NCI-H2227 (cell line): ENCODE measurements around the gene AMPH.
A peak's percentile ranks its signal among the peaks of the same experiment; 100 is the strongest.

ENCODE experiments used
- DNase-seq: peaks from one replicate; lab custom pipeline; 2025; ENCODE audit not compliant: unreplicated experiment; lab: John Stamatoyannopoulos, UW

AMPH gene

DNA sequence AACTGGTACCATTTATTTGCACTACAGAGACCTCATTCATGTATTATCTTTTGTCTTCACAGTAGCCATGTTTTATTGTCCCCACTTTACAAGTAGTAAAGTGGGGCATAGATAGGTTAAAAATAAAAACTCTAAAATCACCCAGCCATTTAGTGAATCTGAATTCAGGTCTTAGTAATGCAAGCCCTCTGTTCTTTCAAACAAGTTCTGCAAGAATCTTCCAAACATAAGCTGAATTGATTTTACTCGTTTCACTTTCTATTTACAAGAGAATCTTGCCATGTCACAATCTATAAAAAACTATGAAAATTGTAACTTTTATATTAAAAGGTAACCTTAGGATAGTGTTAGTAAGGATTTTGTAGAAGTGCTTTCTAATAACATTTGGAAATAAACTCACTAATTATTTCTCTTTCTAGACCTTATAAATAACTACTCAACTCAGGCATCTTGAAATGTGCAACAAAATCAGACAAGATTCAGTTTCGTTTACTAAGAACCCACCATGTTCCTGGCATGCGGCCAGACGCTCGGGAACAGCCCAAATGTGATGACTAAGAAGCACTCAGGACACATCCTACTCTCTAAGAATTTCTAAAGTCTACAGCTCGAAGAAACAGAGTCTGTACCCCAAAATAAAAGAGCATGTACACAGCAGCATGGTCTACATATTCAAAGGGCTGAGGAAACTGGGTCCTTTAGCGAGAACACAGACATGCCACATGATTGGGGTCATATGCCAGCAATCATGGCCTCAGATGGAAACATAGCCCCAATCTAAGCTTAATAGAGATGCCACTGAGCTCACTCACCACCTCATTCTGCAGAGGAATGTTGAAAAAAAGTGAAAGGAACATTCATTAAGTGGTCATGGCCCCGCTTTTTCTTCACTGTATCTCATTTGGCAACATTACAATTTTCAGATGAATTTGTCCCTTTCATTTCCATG lies 167.6 kb downstream of the AMPH start:
- peak; percentile 4 for DNase-seq

DNA sequence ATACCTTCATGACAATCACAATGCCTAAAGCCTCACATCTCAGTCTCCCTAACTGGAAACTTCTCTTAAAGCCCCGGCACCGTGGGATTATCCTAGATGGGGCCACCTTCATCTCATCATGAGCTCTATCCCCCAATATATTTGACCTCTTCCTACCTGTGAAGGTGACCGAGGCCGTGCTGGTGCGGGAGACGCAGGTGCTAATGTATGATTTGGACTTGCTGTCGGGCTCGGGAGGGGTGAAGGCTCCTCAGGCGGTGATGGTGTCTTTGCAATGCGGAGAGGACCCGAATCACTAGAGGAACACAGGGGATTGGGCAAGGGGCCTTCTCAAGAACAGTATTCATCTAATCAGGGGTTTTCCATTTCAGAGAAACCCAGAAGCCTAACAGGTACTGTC lies 168.4 kb downstream of the AMPH start:
- no peak for DNase-seq

DNA sequence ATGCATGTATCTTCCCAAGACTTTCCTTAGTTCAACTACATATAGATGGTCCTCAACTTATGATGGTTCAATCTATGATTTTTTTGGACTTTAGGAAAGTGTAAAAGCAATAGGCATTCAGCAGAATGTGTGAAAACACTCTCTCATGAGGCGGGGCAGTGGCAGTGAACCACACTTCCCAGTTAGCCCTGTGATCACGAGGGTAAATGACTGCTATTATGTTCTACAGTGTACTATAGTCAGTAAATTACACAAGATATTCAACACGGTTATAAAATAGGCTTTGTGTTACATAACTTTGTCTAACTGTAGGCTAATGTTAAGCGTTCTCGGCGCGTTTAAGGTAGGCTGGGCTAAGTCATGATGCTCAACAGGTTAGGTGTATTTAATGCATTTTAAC lies 169.3 kb downstream of the AMPH start:
- DNase-seq = no peak

DNA sequence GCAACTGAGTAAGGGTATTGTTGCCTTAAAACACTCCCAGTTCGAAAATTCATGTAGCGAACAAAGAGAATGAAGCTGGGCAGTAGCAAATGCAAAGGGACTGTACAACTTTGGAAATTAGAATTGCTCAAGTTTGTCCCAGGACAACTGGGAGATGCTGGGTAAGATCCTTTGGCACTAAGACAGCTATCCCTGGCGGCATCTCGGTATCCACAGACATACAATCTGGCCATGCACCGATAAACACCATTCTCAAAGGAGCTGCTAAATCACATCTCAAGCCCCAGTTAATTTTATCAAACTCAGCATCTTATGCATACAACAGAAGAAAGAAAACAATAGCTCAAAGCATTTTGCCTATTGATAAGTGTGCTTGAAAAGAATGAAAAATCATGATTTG lies 177.3 kb downstream of the AMPH start:
- no peak for DNase-seq

DNA sequence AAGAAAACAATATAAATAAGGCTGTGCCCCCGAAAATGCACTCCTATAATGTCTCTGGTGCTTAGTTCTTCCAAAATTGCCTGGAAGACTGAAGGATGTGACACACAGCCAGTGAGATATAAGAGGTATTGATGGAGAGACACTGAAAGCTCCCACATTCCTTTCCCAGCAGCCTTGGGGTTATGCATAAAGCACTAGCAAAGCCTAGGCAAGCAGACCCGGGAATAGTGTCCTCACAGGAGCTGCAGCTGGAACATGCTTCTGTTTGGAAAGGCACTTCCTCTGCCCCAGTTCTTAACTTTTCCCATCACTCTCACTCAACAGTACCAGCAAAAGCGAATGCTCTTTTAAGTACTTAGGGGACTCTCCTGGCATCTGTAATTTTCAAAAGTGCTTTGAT lies 178.0 kb downstream of the AMPH start:
- no peak for DNase-seq

DNA sequence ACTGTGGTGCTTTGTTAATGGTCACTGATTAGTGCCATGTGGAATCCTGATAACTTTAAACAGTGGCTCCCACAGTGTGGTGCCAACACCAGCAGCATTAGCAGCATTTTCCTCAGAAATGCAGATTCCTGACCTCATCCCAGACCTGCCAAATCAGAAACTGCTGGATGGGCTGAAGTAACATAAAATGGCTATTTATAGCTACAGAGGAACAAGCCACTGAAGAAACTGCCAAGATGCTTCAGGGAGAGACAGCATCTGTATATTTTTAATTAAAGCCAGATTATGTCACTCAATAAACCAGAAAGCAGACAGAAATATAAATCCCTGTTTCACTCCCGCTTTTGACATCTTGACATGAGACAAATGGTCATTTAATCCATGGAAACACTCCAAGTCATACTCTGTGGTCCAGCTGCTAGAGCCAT lies 178.5 kb downstream of the AMPH start:
- no peak for DNase-seq

DNA sequence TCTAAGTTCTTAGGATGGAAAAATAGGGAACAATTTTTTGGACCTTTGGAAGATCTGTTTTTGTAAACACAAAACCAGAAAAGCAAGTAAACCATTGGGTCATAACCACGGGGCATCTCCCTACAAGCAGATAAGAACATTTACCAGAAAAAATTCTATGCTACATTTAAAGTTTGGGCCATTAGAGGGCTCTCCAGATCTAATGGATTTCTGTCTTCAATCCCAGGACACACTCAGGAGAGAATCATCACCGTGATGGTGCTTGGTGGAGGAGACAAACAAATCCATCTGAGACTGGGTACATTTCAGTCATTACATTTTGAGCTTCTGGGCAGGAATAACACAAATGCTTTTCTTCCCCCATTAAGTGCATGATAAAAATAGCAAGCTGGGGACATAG lies 179.3 kb downstream of the AMPH start:
- peak; percentile 24 for DNase-seq

DNA sequence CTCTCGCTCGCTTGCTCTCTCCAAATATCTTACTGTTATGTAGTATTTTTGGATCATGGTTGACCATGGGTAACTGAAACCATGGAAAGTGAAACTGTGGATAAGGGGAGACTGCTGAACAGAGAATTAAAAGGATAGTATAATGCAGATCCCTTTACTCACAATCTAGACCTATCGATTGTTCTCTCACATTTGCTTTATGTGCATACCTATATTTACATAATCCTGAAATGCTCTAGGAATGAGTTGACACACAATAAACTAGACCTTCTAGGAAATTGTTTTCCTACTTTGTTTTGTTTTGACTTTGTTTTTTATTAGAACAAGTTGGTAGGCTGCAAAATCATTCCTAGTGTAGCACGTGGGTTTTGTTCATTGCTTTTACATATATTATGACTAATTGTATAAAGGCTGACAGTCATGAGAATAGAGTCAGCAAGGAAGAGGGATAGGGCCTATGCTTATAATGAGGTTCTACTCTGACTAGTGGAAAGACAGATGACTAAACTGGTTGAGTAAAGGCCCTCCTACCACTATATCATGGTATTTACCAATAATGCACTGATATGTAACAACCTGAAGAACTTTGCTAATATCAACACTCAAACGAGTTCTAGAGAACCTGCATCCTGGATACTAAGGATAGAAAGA lies 182.5 kb downstream of the AMPH start:
- no peak for DNase-seq

DNA sequence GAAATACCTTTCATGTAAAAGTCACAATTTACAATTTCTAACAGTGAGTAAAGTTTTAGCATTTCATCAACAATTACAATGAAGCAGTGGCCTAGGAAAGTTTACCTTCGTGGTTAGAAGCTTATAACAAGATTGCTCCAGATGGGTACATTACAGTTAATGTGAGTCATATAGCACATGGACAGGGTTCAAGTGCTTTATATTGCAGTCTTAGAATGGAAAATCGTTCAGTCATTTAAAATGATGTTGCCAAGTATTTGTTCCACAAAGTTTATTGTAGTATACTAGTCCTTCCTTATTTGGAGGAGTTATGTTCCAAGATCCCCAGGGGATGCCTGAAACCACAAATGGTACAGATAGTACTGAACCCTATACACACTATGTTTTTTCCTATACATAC lies 183.1 kb downstream of the AMPH start:
- DNase-seq = no peak

DNA sequence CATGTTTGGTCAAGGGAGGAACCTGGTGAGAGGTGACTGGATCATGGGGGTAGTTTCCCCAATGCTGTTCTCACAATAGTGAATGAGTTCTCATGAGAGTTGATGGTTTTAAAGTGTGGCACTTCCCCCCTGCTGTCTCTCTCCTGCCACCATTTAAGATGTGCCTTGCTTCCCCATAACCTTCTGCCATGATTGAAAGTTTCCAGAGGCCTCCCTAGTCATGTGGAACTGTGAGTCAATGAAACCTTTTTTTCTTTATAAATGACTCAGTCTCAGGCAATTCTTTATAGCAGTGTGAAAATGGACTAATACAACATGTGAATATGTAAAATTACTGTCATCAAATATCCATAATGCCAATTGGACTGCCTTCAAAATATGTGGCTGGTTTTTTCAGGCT lies 192.2 kb downstream of the AMPH start:
- no peak for DNase-seq

DNA sequence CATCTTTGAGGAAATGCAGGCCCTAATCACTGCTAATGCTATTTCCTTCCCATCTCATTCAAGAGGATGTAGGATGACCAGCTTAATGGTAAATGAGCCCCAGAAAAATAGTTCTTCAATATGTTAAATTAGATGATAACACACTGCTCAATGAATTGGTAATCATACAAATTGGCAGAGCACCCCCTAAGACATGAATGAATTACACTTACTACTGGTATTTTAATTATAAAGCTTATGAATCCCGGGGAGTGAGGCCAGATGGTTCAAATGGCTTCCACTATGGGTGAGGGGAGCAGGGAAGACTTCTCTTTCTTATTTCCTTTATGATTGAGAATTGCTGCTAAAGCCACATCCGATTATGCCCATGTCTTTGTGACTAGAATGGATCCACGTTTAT lies 198.5 kb downstream of the AMPH start:
- no peak for DNase-seq

DNA sequence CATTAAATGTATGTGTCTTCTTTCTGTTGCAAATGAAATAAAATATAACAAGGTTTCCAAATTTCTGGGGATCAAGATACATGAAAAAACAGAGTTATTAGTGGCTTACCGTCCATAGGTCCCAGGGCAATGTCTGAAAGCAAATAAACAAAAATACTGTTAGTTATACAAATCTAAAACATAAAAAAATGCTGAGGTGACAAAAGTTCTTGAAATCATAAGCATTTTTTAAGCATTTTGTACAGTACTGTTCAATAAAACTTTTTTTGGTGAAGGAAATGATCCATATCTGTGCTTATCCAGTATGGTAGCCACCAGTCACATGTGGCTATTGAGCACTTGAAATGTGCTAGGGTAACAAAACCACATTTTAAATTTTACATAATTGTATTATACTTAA lies 199.1 kb downstream of the AMPH start:
- DNase-seq = no peak

DNA sequence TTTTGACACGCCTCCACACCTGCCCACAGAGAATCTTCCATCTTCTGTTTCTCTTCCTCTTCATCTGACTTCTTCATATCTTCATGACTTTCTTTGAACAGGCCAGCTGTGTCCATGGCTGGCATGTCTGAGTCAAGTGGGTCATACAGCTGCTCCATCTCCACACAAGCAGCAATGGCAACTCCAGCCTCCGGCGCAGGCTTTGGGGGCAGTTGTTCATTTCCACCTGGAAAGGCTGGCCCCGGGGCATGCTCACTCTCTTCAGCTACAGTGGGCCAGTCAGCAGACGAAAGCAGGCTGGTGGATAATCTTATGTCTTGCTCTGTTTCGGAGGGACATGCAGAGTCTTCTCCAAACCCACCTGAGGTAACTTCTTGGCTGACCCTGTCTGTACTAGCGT lies 202.1 kb downstream of the AMPH start:
- DNase-seq = no peak

DNA sequence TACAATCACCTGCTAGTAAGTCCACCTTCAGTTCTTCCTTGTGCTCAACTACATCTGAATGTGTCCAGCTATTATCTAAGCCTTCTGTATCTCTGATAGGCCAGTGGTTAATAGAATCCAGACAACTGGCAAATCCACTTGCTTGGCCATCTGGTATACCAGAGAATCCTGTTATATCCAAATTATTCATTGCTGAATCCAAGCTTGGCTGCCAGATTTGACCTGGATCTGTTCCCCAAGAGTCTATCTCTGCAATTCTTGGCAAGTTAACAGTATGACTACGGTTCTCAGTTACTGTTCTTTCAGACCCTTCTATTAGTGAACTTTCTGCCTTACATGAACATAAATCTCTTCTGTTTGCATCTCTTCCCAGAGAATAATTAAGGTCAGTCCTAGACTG lies 203.1 kb downstream of the AMPH start:
- no peak for DNase-seq

DNA sequence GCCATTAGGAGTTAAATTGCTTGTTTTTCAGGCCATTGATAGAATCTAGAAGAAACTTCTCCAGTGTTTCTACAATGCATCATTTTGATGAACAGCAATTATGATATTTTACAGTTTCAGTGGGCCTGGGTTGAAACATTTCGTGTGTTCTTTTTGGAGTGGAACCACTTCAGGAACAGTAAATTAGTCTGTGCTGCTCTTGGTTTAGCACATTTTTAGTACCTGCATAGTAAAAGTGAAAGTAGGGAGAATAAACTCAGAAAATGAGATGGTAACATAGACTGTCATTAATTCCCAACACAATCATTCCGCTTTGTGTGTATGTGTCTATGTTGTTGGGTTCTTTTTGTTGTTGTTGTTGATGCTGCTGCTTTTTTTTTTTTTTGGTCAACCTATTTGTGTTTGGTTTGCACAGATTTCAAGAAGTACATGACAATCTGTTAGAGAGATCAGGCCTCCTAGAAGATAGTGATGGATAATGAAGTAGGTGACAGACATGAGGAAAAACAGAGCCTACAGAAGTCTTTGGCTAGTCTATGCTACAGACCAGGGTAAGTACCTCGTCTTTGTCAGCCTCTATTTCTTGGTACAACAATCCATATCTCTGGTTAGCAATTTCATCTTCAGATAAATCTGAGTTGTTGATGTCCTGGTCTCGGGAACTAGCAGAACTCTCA lies 203.8 kb downstream of the AMPH start:
- DNase-seq = no peak

DNA sequence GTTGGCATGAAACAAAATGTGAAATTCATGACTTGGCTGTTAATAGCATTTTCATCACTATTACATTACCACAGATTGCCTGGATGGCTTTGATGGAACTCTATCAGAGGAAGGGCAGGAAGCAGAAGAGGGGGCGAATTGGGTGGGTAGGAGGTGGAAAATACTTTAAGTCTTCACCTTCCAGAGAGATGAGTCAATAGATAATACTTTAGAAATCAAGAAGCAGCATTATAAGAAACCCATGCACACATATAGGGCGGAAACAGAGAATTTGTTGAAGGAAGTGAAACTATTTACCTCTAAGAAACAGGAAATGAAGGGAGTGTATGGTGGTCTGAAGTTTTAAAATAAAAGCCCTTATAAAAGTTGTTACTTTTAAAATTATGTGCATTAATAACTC lies 205.7 kb downstream of the AMPH start:
- DNase-seq = no peak

DNA sequence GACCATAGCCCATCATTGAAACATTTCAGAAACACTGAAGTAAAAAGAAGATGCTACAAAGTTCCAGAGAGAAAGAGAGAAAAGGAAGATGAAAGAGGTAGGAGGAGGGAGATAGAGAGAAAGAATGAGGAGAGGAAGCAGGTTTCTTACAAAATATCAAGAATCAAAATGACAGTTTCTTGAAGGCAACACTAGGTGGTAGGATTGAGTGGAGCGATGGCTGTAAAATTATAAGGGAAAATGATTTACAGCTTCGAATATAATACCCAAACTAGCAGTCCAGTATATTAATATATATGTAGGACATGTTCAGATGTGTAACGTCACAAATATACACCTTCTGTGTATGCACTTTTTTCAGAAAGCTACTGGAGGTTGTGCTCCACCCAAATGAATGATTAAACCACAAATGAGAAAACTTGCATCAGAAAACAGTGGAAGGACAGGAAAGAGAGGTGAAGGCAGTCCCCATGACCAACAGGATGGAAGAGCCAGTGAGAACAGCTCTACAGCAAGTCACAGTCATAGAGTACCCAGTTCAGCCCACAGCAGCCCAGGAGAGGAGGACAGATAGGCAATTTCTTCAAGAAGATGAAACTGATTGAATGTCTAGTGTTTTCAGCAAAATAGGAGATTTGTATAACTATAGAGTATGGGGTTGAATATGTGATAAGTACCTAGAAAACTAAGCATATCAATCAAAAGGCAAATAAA lies 206.3 kb downstream of the AMPH start:
- DNase-seq = no peak

DNA sequence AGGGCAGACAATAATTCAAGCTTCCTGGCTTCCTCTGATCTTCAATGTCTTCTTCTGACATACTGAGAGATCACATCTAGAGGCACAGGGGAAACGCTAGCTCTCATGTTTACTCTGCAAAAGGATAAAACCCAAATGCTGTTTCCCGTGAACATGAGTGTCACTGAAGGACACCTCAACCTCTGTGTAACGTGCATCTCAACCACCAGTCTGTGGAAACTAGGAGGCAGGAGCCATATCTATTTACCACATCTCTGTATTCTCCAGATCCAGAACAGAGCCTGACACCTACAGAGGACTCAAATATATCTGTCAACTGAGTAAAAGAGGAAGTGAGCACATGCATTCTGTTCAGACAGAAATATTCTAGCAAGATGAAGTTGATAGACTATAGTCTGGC lies 217.4 kb downstream of the AMPH start:
- no peak for DNase-seq

DNA sequence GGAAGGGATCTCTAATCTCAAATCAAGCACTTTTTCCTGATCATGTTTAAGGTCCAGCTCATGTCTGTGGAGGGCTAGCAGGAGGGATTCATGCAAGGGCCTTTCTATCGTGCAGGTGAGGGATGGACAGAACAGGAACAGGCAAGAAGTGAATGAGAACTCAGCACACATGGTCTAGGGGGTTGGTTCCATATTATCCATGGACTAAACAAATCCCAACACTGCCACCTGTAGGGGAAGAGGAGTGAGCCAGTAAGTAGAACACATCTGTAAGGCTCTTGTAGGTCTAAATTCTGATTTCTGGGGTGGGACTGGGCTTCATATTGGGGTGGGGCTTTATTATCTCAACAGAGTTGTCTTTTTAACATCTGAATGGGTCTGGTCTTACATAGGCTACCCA lies 219.8 kb downstream of the AMPH start:
- no peak for DNase-seq

DNA sequence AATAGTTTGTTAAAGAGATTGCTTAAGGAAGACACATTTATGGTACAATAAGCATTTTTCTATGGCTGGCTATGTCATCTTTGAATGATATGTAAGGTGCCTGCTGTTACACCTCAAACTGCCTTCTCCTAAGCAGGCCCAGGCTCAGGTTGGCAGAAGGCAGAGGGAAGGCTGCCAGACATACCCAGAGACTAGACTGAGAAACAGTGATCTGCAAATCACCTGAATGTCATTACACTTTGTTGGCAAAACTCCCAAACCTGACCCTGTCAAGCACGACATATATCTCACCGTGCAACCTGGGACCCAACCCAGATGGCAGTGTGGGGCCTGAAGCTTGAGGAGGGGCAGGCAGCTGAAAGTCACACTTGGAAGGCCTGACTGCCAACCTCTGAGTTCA lies 221.1 kb downstream of the AMPH start:
- no peak for DNase-seq

DNA sequence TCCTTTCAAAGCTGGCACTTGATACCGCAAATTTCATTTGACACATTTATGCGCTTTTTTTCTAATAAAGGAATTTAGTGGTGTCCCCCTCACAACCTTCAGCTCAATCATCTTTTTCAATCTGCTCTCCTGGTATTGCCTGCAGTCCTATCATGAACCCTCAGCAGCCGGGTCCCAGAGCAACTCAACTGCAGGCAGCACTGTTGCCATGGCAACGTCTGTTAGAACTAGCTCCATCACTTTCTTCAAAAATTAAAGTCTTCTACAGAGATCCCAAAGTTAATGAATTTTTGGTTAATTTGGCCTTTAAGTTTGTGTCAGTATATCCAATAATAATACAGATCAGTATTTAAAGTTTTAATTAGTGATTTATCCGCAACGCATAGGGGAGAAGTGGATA lies 221.6 kb downstream of the AMPH start:
- DNase-seq = no peak
